SK-MEL-5 (cell line): ENCODE measurements around the gene BICRAL. TPM values are rescaled to one million over a fixed set of nuclear protein-coding genes. Genes with fewer than 3 reads are reported as not detected.
A peak's percentile ranks its signal among the peaks of the same experiment; 100 is the strongest.
"Not testable (repeated sequence)": the region's sequence is repeated elsewhere in the genome, so short reads cannot be mapped to it uniquely, and the experiment has no call there.

Source experiments
- DNase-seq: peaks from one replicate; pipeline ENCODE4 v3.0.0-alpha.2; 2016; ENCODE audit warnings: low read depth, low spot score
- in situ Hi-C: cut with HindIII; loops from 2 replicates; pipeline ENCODE4 v1.10.0; 2016; ENCODE audit warnings: low sequenced_read_pairs, high pct_unique_total_duplicates, low pct_unique_long_range_greater_than_20kb
- total RNA-seq: library from RNA; depleted of rRNA; stranded (reverse); fragments of >200 nt; shearing (Covaris generic); gene quantifications from 2 replicates; pipeline ENCODE4 v1.2.3, GENCODE V29; 2014

Gene BICRAL
- total RNA-seq, 1 experiment from 2014 or later, result 5.2 TPM

DNA sequence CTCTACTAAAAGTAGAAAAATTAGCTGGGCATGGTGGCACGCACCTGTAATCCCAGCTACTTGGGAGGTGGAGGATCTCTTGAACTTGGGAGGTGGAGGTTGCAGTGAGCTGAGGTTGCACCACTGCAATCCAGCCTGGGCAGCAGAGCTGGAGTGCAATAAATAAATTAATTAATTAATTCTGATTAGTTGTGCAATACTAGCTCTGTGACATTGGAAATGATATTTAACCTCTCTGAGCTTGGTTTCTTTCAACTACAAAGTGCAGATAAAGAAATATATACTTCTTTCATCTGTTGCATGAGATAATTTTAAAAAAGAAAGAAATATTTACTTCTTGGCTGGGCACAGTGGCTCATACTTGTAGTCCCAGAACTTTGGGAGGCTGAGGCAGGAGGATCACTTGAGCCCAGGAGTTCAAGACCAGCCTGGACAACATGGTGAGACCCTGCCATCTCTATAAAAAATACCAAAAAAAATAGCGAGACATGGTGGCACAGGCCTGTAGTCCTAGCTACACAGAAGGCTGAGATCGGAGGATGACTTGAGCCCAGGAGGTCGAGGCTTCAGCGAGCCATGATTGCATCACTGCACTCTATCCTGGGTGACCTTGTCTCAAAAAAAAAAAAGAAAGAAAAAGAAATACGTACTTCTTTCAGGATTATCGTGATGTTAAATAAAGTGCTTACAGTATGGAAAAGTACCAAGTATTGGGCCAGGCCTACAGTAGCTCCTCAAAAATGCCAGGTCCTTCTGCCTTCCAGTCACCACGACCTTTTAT, 20.4 kb upstream of the BICRAL start:
- in situ Hi-C loops, result no loop called here
- DNase-seq, result no peak

DNA sequence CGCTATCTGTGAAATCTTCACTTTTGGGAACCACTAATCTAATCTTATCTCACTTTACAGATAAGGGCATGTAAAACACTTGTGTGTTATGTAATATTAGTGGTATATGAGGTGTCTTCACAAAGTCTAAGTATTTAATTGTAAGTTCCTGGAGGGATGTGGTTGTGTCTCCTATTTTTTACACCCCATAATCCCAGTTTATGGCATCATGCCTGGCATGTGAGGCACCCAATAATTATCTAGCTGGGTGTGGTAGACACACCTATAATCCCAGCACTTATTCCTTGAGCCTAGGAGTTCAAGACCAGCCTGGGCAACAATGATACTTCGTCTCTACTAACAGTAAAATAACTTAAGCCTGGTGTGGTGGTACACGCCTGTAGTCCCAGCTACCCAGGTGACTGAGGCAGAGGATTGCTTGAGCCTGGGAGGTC, 19.4 kb upstream of the BICRAL start:
- no peak for DNase-seq
- in situ Hi-C loops, result no loop called here

DNA sequence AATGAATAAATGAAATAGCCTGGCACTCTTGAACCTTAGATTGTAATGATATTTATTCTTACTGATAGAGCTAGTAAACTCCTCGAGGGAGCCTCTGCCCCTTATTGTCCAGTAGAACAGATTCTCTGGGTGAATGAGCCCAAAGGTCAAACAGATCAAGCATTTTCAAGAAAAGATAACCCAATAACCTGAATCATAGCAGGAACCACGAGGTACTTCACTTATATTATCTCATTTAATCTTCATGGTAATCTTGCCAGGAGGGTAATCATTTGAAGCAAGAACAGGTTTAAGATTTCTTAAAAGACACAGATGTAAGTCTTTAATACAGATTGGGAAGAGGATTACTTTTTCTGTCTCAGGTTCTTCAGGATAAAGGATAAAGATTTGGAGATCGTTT, 18.9 kb upstream of the BICRAL start:
- in situ Hi-C loops, result no loop called here
- no peak for DNase-seq

DNA sequence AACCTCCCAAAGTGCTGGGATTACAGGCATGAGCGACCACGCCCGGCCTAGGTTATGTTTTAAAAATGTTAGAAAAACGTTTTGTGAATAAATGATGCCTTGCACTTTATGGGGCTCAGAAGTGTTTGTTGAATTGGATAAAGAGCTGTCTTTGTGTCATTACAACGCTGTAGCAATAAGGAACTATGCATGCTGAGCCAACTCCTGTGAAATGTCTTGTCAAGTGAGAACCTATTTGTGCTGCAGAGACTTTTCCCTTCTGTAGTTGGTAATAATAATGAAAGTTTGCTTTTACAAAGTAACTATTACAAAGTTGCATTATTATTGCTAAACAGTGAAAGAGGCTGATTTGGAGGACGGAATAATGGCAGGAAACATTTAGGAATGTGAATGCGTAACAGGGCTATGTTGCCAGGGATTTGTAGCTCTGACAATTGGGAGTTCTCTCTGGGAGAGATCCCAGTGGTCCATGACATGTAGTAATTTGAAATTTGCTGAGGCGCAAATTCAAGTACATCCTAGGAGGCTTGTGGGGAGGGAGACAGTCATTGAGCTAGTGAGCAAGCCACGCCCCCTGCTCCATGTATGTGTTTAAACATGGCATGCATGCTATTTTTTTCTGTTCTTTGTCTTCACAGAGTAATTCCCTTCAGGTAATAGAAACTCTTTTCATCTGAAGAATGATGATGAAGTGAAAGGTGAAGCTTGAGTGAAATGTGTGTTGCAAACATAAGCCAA, 16.8 kb upstream of the BICRAL start:
- no peak for DNase-seq
- in situ Hi-C loops, result no loop called here

DNA sequence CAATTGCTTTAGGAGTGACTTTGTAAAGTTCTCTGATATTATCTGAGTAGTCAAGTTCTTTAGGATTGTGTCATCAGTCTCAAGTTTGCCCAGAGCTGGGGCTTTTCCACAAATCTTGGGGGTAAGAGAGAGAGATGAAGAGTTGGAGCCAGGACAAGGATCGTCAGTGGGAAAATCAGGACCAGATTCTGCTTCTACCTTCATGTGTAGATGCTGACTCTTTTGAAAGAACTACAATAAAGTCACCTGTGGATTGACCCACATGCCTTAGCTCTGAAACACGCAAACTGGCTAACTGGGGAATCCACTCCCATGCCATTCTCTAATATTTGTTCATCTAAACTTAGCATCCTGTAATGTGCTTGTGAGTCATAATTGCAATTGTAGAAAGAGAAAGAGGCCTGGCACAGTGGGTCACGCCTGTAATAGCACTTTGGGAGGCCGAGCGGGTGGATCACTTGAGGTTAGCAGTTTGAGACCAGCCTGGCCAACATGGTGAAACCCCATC, 15.6 kb upstream of the BICRAL start:
- no peak for DNase-seq
- in situ Hi-C loops, result no loop called here

DNA sequence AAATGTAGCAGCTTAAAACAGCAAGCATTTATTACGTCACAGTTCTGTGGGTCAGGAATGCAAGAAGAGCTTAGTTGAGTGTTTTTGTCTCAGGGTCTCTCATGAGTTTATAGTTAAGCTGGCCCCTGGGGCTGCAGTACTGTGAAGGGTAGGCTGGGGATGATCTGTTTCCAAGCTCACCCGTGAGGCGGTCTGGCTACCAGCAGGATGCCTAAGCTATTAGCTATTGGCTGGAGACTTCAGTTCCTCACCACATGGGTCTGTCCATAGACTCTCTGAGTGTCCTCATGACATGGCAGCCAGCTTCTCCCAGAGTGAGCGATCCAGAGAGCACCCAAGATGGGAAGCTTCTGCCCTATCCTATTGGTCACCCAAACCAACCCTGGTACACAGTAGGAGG, 12.8 kb upstream of the BICRAL start:
- in situ Hi-C loops, result no loop called here
- no peak for DNase-seq

DNA sequence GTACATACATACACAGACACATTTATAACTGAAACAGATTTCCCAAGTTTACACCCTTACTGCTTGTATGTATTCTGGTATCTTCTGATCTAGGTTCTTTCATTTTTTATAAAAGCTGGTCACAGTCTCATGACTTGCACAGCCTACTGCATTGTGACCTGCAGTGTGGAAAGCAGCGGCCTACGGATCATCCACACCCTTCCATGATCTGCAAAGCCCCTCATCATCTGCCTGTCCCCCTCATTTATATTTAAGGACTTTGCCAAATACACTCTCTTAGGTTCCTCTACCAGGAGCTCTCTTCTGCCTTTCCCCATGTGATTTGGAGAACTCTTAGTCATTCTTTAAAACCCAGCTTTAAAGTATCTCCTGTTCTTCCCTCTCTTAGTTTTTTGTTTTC, 12.0 kb upstream of the BICRAL start:
- in situ Hi-C loops, result no loop called here
- no peak for DNase-seq

DNA sequence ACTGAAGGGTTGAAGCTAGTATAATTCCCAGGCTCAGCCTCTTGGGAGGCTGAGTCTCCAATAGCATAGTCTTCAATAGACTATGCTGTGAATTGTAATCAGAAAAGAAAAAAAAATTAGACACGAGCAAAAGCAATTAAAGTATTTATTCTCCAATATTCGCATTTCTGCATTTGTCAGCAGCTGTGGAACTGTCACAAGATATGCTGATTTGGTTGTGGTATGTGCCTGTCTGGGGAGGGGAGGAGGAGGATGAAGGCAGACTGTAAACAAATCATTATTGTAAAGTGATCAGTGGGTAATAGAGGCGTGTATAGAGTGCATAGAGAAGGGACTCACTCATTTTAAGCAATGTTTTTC, 10.1 kb upstream of the BICRAL start:
- in situ Hi-C loops, result no loop called here
- DNase-seq, result no peak

DNA sequence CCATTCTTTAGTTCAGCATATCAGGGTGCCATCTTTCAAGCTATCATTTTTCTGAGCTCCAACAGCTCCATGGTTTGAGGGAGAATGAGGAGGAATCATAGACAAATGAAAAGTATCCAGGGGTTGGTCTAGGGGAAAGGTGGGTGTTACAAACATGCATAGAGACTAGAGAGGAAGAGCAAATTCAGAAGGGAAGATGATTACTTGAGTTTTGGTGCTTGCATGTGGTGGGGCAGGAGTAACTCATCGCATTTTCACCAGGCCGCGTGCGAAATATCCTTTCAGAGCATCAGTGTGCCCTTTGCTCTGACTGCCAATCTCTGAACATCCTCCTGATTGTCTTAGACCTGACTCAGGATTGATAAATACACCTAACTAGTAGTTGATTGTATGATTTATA, 7.7 kb upstream of the BICRAL start:
- DNase-seq, result no peak
- in situ Hi-C loops, result no loop called here

DNA sequence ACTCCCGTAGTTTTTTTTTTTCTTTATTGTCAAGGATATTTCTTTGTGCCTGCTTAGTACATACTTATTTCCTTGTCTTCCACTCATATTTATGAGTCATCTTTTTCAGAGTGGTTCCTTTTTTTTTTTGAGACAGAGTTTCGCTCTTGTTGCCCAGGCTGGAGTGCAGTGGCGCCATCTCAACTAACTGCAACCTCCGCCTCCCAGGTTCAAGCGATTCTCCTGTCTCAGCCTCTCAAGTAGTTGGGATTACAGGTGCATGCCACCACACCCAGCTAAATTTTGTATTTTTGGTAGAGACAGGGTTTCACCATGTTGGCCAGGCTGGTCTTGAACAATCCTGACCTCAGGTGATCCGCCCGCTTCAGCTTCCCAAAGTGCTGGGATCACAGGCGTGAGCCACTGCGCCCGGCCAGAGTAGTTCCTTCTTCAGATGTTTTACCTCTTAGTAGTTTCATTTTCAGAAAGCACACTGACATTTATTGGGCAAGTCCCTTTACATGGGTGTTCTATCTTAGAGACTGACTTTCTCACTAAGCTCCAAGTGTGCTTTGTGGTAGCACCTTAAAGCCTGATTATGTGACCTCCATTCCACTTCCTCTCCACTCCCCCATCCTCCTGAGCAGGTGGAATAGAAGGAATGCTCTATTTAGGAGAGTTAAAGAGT, 6.9 kb upstream of the BICRAL start:
- DNase-seq, in situ Hi-C loops: not testable (repeated sequence)

DNA sequence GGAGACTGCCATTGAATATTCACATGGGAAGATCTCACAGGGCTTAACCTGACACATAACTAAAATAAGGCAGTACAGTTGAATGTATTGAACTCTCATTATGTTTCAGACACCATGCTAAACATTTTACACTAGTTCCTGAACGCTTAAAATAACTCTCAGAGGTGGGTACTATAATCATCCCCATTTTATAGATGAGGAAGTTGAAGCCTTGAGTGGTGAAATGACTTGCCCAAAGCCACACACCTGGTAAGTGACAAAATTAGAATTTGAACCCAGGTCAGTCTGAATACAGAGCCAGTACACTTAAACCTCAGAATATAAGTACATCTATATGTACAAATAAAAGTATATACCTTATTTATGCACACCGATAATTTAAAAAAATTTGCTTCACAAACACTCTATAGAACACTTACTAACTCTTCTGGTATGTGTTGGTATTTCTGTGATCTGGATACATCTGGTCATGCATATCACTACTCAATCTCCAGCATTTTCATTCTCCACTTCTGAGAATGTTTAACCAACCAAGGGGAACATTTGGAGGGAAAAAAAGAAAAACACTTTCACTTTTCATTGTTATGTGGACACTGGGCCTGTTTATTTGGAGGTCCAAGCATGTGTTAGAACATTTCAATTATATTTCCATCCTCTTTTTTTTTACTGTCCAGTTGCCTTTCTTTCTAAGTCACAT, 4.6 kb upstream of the BICRAL start:
- no peak for DNase-seq
- in situ Hi-C loops, result no loop called here

DNA sequence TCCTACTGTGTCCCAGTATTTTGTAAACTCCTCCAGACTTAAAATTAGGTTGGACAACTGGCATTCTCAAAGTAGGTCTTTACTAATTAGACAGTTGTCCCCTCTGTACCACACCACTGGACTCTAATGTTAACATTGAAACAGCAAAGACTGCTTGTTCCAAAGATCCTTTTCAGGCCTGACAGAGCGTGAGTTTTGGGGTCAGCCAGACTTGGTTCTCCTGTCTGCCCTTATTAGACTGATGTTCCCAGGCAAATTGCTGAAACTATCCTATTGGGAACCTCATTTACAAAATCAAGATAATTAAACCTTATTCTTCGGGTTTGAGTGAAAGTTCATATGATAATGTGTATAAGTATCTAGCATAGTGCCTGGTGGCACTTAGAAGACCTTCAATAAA, 3.7 kb upstream of the BICRAL start:
- in situ Hi-C loops, result no loop called here
- DNase-seq, result no peak

DNA sequence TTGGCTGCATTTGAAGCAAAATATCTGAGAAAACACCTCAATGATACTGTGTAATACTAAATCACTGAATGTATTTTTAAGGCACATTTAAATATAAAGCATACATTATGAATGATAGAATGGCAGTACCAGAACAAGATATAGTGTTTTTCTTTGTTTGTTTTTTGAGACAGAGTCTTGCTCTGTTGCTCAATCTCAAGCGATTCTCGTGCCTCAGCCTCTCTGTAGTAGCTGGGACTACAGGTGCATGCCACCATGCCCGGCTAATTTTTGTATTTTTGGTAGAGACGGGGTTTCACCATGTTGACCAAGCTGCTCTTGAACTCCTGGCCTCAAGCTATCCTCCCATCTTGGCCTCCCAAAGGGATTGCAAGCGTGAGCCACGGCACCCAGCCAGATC, 2.3 kb upstream of the BICRAL start:
- in situ Hi-C loops, result no loop called here
- no peak for DNase-seq

DNA sequence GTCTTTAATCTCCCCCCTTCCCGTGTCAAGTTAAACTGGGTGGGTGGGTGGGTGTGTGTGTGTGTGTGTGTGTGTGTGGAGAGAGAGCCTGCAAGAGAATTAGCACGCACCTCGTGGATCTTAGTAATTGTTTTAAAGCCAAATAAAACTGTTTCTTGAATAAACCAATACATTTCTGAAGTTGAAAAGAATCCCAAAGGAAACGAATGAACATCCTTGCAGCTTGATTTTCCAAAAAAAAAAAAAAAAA, 381 bp upstream of the BICRAL start:
- in situ Hi-C loops, result no loop called here
- peak; percentile 4 for DNase-seq

DNA sequence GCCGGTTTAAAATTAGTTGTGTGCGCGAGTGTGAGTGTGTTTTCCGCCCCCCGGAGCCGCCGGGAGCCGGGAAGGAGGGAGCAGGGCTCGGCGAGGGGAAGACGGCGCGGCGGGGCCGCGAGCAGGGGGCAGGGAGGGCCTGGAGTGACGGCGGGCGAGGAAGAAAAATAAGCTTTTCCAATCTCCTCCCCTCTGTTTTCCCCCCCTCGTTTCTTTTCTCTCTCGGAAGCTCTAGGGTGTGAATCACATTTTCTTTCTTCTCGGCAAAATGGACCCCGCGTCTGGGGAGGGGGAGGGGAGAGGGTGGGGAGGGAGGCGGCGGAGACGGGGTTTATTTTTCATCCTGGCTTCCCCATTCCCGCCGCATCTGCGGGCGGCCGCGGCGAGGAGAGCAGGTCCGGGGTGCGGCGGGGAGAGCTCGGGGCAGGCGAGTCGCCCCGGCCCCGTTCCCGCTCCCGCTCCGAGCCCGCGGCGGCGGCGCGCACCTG, 881 bp downstream of the BICRAL start:
- in situ Hi-C loops, result no loop called here
- peak; percentile 72 for DNase-seq

DNA sequence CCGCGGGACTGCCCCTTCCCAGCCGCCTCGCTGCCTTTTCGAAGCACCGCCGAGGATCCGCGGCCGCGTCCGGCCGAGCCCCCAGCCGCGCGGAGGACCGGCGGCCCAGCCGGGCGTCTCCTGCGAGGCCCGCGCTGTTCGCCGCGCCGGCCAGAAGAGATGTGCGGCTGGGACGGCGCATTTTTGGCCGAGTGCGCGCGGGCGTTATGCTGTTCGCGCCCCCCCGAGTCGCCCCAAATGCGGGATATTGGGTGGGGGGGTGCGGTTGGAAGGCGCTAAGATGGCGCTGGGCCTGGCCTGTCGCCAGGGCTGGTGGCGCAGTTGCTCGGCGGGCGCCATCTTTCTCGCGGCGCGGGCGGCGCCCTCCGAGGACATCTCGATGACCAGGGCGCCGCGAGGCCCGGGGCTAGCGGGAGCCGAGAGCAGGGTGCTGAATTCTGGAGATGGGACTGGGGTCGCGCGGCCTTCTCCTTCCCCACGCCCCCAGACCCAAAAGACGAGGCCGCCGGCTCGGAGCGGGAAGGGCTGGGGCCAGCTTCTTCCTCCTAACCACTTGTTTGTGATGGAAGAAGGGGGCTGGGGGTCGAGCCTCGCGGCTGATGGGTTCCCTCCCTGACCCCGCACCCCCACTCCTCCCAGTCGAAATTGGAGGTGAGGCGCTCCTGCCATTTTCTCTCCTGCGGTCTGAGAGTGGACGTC, 1.5 kb downstream of the BICRAL start:
- in situ Hi-C loops, result no loop called here
- peak; percentile 58 for DNase-seq

DNA sequence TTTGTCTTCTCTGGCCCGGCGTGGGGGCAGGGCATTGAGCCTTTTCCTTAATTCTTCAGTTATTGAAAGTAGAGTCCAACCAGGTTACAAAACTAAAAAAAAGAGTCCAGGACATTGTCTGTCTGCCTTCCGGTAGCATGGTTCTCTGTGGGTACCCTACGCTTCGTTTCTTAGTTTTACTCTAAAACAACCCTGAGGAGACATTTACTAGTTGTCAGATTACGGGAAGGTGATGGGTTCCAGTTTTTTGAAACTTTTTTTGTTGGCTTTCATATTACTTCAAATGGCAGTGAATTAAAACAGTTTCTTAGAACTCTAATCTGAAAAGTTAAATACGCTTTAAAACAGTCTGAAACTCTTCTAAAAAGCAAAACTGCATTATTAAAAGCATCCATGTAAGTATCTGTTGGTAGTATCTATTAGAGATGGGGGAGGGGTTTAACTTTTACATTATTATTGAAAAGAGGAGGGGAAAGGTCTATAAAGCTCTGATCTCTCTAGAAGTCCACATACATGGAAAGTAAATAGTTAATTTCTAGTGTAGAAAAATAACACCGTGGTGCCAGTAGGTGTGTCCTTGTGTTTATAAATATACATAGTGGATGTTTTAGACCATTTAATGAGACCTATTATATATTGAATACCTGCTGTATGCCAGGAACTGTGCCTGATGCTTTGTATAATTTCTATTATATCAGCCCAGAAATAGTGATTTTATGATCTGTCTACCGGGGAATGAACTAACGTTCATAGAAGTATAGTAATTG, 2.2 kb downstream of the BICRAL start:
- DNase-seq, result peak; percentile 6
- in situ Hi-C loops, result no loop called here
